Measurements from ENCODE around the gene MBNL2.

MBNL2 gene

GRCh38 chr13:97385854-97386253 is 163.7 kb downstream of the MBNL2 start:
- no peaks in the 10 kb centered on the region for H3K9me3 ChIP-seq (ENCODE audit: severe bottlenecking)
- no peak for DNase-seq
- TF ChIP-seq CTCF (IDR thresholded peaks at IDR 0.05; ENCODE audit: low read depth, low read length): no peak
- no peaks in the 10 kb centered on the region for H3K36me3 ChIP-seq
- H3K27ac ChIP-seq: no peak overlapping the region
- H3K4me3 ChIP-seq (ENCODE audit: low read depth, low read length): no peak overlapping the region
- no peaks in the 10 kb centered on the region for H3K27me3 ChIP-seq (ENCODE audit: insufficient read depth, low read depth, severe bottlenecking)

- no peaks in the 10 kb centered on the region for H3K27me3 ChIP-seq (ENCODE audit: insufficient read depth, low read depth, severe bottlenecking)
- H3K4me3 ChIP-seq (ENCODE audit: low read depth, low read length): no peak overlapping the region
- no peak overlapping the region for H3K27ac ChIP-seq
- no peak for TF ChIP-seq CTCF (IDR thresholded peaks at IDR 0.05; ENCODE audit: low read depth, low read length)
- H3K9me3 ChIP-seq (ENCODE audit: severe bottlenecking): no peaks in the 10 kb centered on the region
- no peak for DNase-seq
- H3K36me3 ChIP-seq: no peaks in the 10 kb centered on the region
Measured at GRCh38 chr13:97386801-97387484, 164.8 kb downstream of the MBNL2 start.

- Histone ChIP-seq H3K4me3 (ENCODE audit: low read depth, low read length) (no peak overlapping the region), H3K27ac (no peak overlapping the region), H3K9me3 (ENCODE audit: severe bottlenecking) (no peaks in the 10 kb centered on the region), H3K27me3 (ENCODE audit: insufficient read depth, low read depth, severe bottlenecking) (no peaks in the 10 kb centered on the region), H3K36me3 (no peaks in the 10 kb centered on the region)
- no peak for DNase-seq
- TF ChIP-seq CTCF (IDR thresholded peaks at IDR 0.05; ENCODE audit: low read depth, low read length): no peak
Measured at GRCh38 chr13:97387485-97387839, 165.3 kb downstream of the MBNL2 start.

- Histone ChIP-seq H3K36me3 (no peaks in the 10 kb centered on the region), H3K9me3 (ENCODE audit: severe bottlenecking) (no peaks in the 10 kb centered on the region), H3K27ac (no peak overlapping the region), H3K27me3 (ENCODE audit: insufficient read depth, low read depth, severe bottlenecking) (no peaks in the 10 kb centered on the region), H3K4me3 (ENCODE audit: low read depth, low read length) (no peak overlapping the region)
- TF ChIP-seq CTCF (IDR thresholded peaks at IDR 0.05; ENCODE audit: low read depth, low read length): no peak
- no peak for DNase-seq
Measured at GRCh38 chr13:97387890-97388289, 165.8 kb downstream of the MBNL2 start.

GRCh38 chr13:97388373-97388772 is 166.2 kb downstream of the MBNL2 start:
- Histone ChIP-seq H3K36me3 (no peaks in the 10 kb centered on the region), H3K4me3 (ENCODE audit: low read depth, low read length) (no peak overlapping the region), H3K27ac (no peak overlapping the region), H3K9me3 (ENCODE audit: severe bottlenecking) (no peaks in the 10 kb centered on the region), H3K27me3 (ENCODE audit: insufficient read depth, low read depth, severe bottlenecking) (no peaks in the 10 kb centered on the region)
- no peak for TF ChIP-seq CTCF (IDR thresholded peaks at IDR 0.05; ENCODE audit: low read depth, low read length)
- DNase-seq: no peak

Measured in WERI-Rb-1 (cell line).